Keratinocyte (primary cell): Measurements from ENCODE around the gene DMXL2. TPM values are rescaled to one million over a fixed set of nuclear protein-coding genes. Genes with fewer than 3 reads are reported as not detected.

ENCODE experiments used
- DNase-seq: peaks from one replicate; pipeline ENCODE4 v3.0.0-alpha.2; 2011; ENCODE audit warnings: low read depth, missing footprints, low spot score
- FAIRE-seq: peaks from 2 replicates; lab custom pipeline; 2011; peaks lifted over from hg19 to GRCh38; lab: Jason Lieb, UNC
- H2AFZ ChIP-seq: 2 replicates; pipeline ENCODE4 v1.6.0; 2012; ENCODE audit warnings: low read length, control low read depth, inconsistent platforms; ENCODE audit not compliant: control insufficient read depth
- H3K27ac ChIP-seq: 2 replicates; pipeline ENCODE4 v1.5.1; 2011; ENCODE audit warnings: low read length; ENCODE audit not compliant: control insufficient read depth, insufficient read depth
- H3K27me3 ChIP-seq: 3 replicates; pipeline ENCODE4 v1.6.0; 2011; ENCODE audit warnings: low read length; ENCODE audit not compliant: control insufficient read depth, insufficient read depth; ENCODE audit errors: extremely low read depth
- H3K36me3 ChIP-seq, 2 experiments: 2 replicates in 1 of 2; 3 replicates in 1 of 2; pipeline ENCODE4 v1.5.1; 2011; ENCODE audit warnings: low read length in 2 of 2, mild to moderate bottlenecking in 1 of 2; ENCODE audit not compliant: control insufficient read depth in 2 of 2, insufficient read depth in 2 of 2; ENCODE audit errors: extremely low read depth in 1 of 2
- H3K4me1 ChIP-seq: 3 replicates; pipeline ENCODE4 v1.5.1; 2011; ENCODE audit warnings: low read length; ENCODE audit not compliant: control insufficient read depth, insufficient read depth; ENCODE audit errors: extremely low read depth
- H3K4me2 ChIP-seq: 3 replicates; pipeline ENCODE4 v1.6.0; 2011; ENCODE audit warnings: low read depth, low read length; ENCODE audit not compliant: control insufficient read depth, insufficient read depth; ENCODE audit errors: extremely low read depth
- H3K4me3 ChIP-seq, 3 experiments: fragments of 200-600 bp in 1 of 3; sonication (generic) in 1 of 3; 2 replicates in 2 of 3; 3 replicates in 1 of 3; pipeline ENCODE4 v1.5.1; 2011 to 2016; ENCODE audit warnings: low read length in 3 of 3, mild to moderate bottlenecking in 3 of 3, control low read depth in 2 of 3, inconsistent platforms in 1 of 3, low read depth in 1 of 3, mixed read lengths in 1 of 3, mixed run types in 1 of 3, moderate library complexity in 1 of 3; ENCODE audit not compliant: control insufficient read depth in 2 of 3, insufficient read depth in 2 of 3; ENCODE audit errors: extremely low read depth in 1 of 3
- H3K79me2 ChIP-seq: 2 replicates; pipeline ENCODE4 v1.6.0; 2012; ENCODE audit warnings: low read length; ENCODE audit not compliant: control insufficient read depth, insufficient read depth
- H3K9ac ChIP-seq: 3 replicates; pipeline ENCODE4 v1.6.0; 2011; ENCODE audit warnings: low read length; ENCODE audit not compliant: control insufficient read depth, insufficient read depth; ENCODE audit errors: extremely low read depth
- H3K9me1 ChIP-seq: 3 replicates; pipeline ENCODE4 v1.6.0; 2011; ENCODE audit warnings: low read length; ENCODE audit not compliant: control insufficient read depth, insufficient read depth; ENCODE audit errors: extremely low read depth
- H3K9me3 ChIP-seq: 2 replicates; pipeline ENCODE4 v1.5.1; 2012; ENCODE audit warnings: low read depth, low read length; ENCODE audit not compliant: control insufficient read depth
- H4K20me1 ChIP-seq: 3 replicates; pipeline ENCODE4 v1.6.0; 2011; ENCODE audit warnings: low read length; ENCODE audit not compliant: control insufficient read depth, insufficient read depth; ENCODE audit errors: extremely low read depth
- EZH2 ChIP-seq: IDR thresholded peaks from one replicate; pipeline ENCODE4 v1.6.1; 2012; ENCODE audit warnings: inconsistent platforms, mild to moderate bottlenecking, low read length, moderate library complexity
- dilution Hi-C: fragments of 300-500 bp; cut with MboI; formaldehyde crosslinking; loops from one replicate; pipeline ENCODE4 v1.7.0; 2020; ENCODE audit warnings: low sequenced_read_pairs; ENCODE audit not compliant: extremely low pct_ligation_motif_present
- polyA plus RNA-seq, 5 experiments: library from polyadenylated mRNA; depleted of rRNA in 3 of 5; stranded (reverse) in 3 of 5; stranded (forward) in 1 of 5; unstranded in 1 of 5; fragments of >200 nt; gene quantifications; 1 replicate in 1 of 5; 2 replicates in 3 of 5; 3 replicates in 1 of 5; pipeline versions ENCODE4 v1.2.1 to v1.2.3, GENCODE V29; 2011 to 2012; ENCODE audit warnings: missing spikeins in 2 of 5, low read depth in 1 of 5, low replicate concordance in 1 of 5
- TF ChIP-seq, protein P1 (sequence below), 3 experiments: IDR thresholded peaks in 1 of 3; conservative IDR thresholded peaks in 1 of 3; optimal IDR thresholded peaks in 1 of 3; 2 replicates in 2 of 3; 3 replicates in 1 of 3; pipeline versions ENCODE3 to v1.5.1; 2011; ENCODE audit warnings: low read length in 3 of 3, mild to moderate bottlenecking in 3 of 3, moderate library complexity in 2 of 3, control low read depth in 1 of 3, inconsistent platforms in 1 of 3; ENCODE audit not compliant: insufficient read depth in 2 of 3; ENCODE audit errors: extremely low read depth in 1 of 3

The DMXL2 gene
- polyA plus RNA-seq, 1 donor (not counting 4 experiments of a cell fraction or from before 2014, with no cell fraction given): 14.9 TPM

DNA sequence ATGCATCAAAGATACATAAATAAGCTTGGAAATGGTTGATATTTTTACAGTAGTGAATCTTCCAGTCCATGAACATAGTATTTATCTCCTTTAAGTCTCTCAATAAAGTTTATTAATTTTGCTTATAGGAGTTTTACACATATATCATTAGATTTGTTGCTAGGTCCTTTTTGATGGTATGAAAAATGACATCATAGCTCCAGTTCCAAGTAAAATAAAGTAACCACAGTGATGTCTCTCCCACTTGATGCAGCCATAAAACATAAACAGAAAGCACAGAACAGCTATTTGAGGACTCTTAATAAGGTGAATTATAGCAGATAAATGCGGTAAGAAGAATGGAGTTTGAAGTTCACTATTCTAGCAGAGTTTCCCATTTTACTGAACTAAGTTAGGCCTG, 20.8 kb downstream of the DMXL2 start:
- no peak for TF ChIP-seq EZH2
- TF ChIP-seq, protein P1, sequence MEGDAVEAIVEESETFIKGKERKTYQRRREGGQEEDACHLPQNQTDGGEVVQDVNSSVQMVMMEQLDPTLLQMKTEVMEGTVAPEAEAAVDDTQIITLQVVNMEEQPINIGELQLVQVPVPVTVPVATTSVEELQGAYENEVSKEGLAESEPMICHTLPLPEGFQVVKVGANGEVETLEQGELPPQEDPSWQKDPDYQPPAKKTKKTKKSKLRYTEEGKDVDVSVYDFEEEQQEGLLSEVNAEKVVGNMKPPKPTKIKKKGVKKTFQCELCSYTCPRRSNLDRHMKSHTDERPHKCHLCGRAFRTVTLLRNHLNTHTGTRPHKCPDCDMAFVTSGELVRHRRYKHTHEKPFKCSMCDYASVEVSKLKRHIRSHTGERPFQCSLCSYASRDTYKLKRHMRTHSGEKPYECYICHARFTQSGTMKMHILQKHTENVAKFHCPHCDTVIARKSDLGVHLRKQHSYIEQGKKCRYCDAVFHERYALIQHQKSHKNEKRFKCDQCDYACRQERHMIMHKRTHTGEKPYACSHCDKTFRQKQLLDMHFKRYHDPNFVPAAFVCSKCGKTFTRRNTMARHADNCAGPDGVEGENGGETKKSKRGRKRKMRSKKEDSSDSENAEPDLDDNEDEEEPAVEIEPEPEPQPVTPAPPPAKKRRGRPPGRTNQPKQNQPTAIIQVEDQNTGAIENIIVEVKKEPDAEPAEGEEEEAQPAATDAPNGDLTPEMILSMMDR (optimal IDR thresholded peaks at IDR 0.05 in 1 of 3, IDR thresholded peaks at IDR 0.05 in 1 of 3, conservative IDR thresholded peaks at IDR 0.05 in 1 of 3; ENCODE audit: extremely low read depth in 1 of 3, insufficient read depth in 2 of 3, low read length in 3 of 3): no peak
- Histone ChIP-seq H3K9me3 (no peaks in the 10 kb centered on the region), H3K9ac (no peak overlapping the region), H4K20me1 (no peaks in the 10 kb centered on the region), H3K4me1 (peaks cover 17% of the 10 kb centered on the region), H3K36me3 (no peaks in the 10 kb centered on the region), H2AFZ (no peak overlapping the region), H3K4me3 (no peak overlapping the region), H3K4me2 (no peak overlapping the region), H3K79me2 (peaks cover 2% of the 10 kb centered on the region), H3K27ac (no peak overlapping the region), H3K27me3 (no peaks in the 10 kb centered on the region), H3K9me1 (no peaks in the 10 kb centered on the region)
- dilution Hi-C loops: no loop called here
- DNase-seq (no peak), FAIRE-seq (no peak)

DNA sequence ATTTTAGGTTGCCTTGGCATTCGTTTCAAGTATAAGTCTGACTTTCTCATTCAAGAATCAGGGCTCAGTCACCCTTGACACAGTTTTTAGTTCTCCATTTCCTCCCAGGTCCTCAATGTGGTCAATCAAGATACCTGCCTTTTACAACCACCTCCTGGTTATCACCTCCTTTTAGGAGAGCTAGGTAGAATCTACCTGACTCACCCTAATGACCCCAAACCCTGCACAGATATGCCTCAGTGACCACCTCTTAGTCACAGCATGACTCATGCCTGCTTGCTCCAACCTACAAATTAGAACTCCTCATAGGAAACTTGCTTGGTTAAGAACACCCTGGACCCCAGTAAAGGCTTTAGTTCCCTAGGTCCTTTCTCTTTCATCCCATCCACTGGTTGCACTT, 22.5 kb downstream of the DMXL2 start:
- Histone ChIP-seq H3K79me2 (peaks cover 2% of the 10 kb centered on the region), H4K20me1 (no peaks in the 10 kb centered on the region), H3K4me1 (peaks cover 17% of the 10 kb centered on the region), H3K27me3 (no peaks in the 10 kb centered on the region), H3K9me1 (no peaks in the 10 kb centered on the region), H3K27ac (no peak overlapping the region), H2AFZ (no peak overlapping the region), H3K36me3 (no peaks in the 10 kb centered on the region), H3K4me2 (peak overlapping the region; percentile 1), H3K9me3 (no peaks in the 10 kb centered on the region), H3K4me3 (no peak overlapping the region), H3K9ac (no peak overlapping the region)
- DNase-seq: peak; percentile 36
- no peak for TF ChIP-seq EZH2
- TF ChIP-seq, protein P1 (optimal IDR thresholded peaks at IDR 0.05 in 1 of 3, IDR thresholded peaks at IDR 0.05 in 1 of 3, conservative IDR thresholded peaks at IDR 0.05 in 1 of 3; ENCODE audit: extremely low read depth in 1 of 3, insufficient read depth in 2 of 3, low read length in 3 of 3): no peak
- dilution Hi-C loops: no loop called here
- peak; percentile 65 for FAIRE-seq
